HEK293 (cell line): ENCODE data around the gene DNAAF5.

Experiments used
- CTCF ChIP-seq: fragments of 450-650 bp; formaldehyde crosslinking; IDR thresholded peaks from 2 replicates; pipeline ENCODE4 v1.5.1; 2016; ENCODE audit warnings: missing biosample characterization, missing genetic modification characterization
- ELK4 ChIP-seq: IDR thresholded peaks from 2 replicates; pipeline ENCODE4 v1.6.1; 2011; ENCODE audit warnings: mild to moderate bottlenecking, low read depth, low read length, borderline replicate concordance
- RBAK ChIP-seq: fragments of 450-650 bp; formaldehyde crosslinking; IDR thresholded peaks from 2 replicates; pipeline ENCODE4 v1.5.1; 2016; ENCODE audit warnings: missing biosample characterization, missing genetic modification characterization
- TRIM28 ChIP-seq: IDR thresholded peaks from 2 replicates; pipeline ENCODE4 v1.6.1; 2011; ENCODE audit warnings: low read length, control low read depth, borderline replicate concordance
- WT1 ChIP-seq: fragments of 450-650 bp; formaldehyde crosslinking; IDR thresholded peaks from 2 replicates; pipeline ENCODE4 v1.5.1; 2016; ENCODE audit warnings: missing biosample characterization, missing genetic modification characterization
- ZFP37 ChIP-seq: fragments of 450-650 bp; formaldehyde crosslinking; IDR thresholded peaks from 2 replicates; pipeline ENCODE4 v1.5.1; 2016; ENCODE audit warnings: missing biosample characterization, missing genetic modification characterization
- ZNF112 ChIP-seq: fragments of 450-650 bp; formaldehyde crosslinking; IDR thresholded peaks from 2 replicates; pipeline ENCODE4 v1.5.0; 2017; ENCODE audit warnings: missing biosample characterization, missing genetic modification characterization
- ZNF223 ChIP-seq: fragments of 450-650 bp; formaldehyde crosslinking; IDR thresholded peaks from 2 replicates; pipeline ENCODE4 v1.5.1; 2016; ENCODE audit warnings: missing biosample characterization, missing genetic modification characterization
- ZNF549 ChIP-seq: fragments of 450-650 bp; IDR thresholded peaks from 2 replicates; pipeline ENCODE4 v1.5.1; 2018; ENCODE audit warnings: missing biosample characterization, missing genetic modification characterization, mild to moderate bottlenecking, inconsistent platforms, moderate library complexity
- ZNF76 ChIP-seq: fragments of 450-650 bp; formaldehyde crosslinking; IDR thresholded peaks from 2 replicates; pipeline ENCODE4; 2016; ENCODE audit warnings: low read depth, missing biosample characterization, missing genetic modification characterization, borderline replicate concordance
- ZNF791 ChIP-seq: fragments of 450-650 bp; formaldehyde crosslinking; IDR thresholded peaks from 2 replicates; pipeline ENCODE4 v1.5.1; 2016; ENCODE audit warnings: missing biosample characterization, missing genetic modification characterization

GRCh38 chr7:773622-773915 is 47.1 kb downstream of the DNAAF5 start:
- no peak for TF ChIP-seq RBAK (tag by site-specific recombination)
- no peak for TF ChIP-seq CTCF
- TF ChIP-seq WT1 (tag by site-specific recombination): no peak
- no peak for TF ChIP-seq ZNF223 (tag by site-specific recombination)
- TF ChIP-seq ELK4: no peak
- no peak for TF ChIP-seq ZNF791 (tag by site-specific recombination)
- TF ChIP-seq TRIM28: no peak
- TF ChIP-seq ZNF112: no peak
- no peak for TF ChIP-seq ZNF549 (tag by site-specific recombination)
- TF ChIP-seq ZNF76: no peak
- no peak for TF ChIP-seq ZFP37 (tag by site-specific recombination)
